ENCODE results near the gene AMPD3.

- no peak for TF ChIP-seq CTCF (IDR thresholded peaks at IDR 0.05 in 4 of 5, conservative IDR thresholded peaks at IDR 0.05 in 1 of 5)
- TF ChIP-seq POLR2A (IDR thresholded peaks at IDR 0.05): no peak
Observed at GRCh38 chr11:10462746-10463300, 7.8 kb downstream of the AMPD3 start.
